WTC11 (cell line): ENCODE results near the gene SRPRB. TPM values are rescaled to one million over a fixed set of nuclear protein-coding genes. Genes with fewer than 3 reads are reported as not detected.

ENCODE experiments used
- ATAC-seq: fragments of 200-7000 bp; cut with Tn5 transposase; 2 replicates; pipeline ENCODE4 v1.10.0; 2021; ENCODE audit warnings: mild to moderate bottlenecking, moderate library complexity
- CTCF ChIA-PET: fragments of 300-600 bp; sonication (Branson Sonifier 250); formaldehyde crosslinking; loops from one replicate; lab custom pipeline; 2021; ENCODE audit warnings: antibody characterized with exemption; lab: Charles Lee
- POLR2A ChIA-PET: fragments of 350-600 bp; sonication (Branson Sonifier 250); formaldehyde crosslinking; loops from one replicate; lab custom pipeline; 2021; ENCODE audit warnings: antibody characterized with exemption; lab: Charles Lee
- DNase-seq: peaks from one replicate; pipeline ENCODE4 v3.0.0; 2021; ENCODE audit warnings: low spot score
- H3K27ac Mint-ChIP-seq: 2 replicates; pipeline ENCODE4 v1.8.0; 2021; ENCODE audit warnings: mixed read lengths
- H3K27me3 Mint-ChIP-seq: 2 replicates; pipeline ENCODE4 v1.8.0; 2021; ENCODE audit warnings: low read depth, mild to moderate bottlenecking, moderate library complexity, mixed read lengths
- H3K36me3 Mint-ChIP-seq: 2 replicates; pipeline ENCODE4 v1.8.0; 2021; ENCODE audit warnings: mixed read lengths
- H3K4me1 Mint-ChIP-seq: 2 replicates; pipeline ENCODE4 v1.8.0; 2022; ENCODE audit warnings: mixed read lengths
- H3K4me3 Mint-ChIP-seq: 2 replicates; pipeline ENCODE4 v1.8.0; 2021; ENCODE audit warnings: mild to moderate bottlenecking, moderate library complexity, mixed read lengths
- H3K9me3 Mint-ChIP-seq: 2 replicates; pipeline ENCODE4 v1.8.0; 2021; ENCODE audit warnings: mixed read lengths
- ARID4B ChIP-seq: sonication (generic); formaldehyde crosslinking; IDR thresholded peaks from 2 replicates; pipeline ENCODE4 v1.8.0; 2023; ENCODE audit warnings: missing genetic modification reagents, mild to moderate bottlenecking, borderline replicate concordance
- CREB1 ChIP-seq: sonication (generic); formaldehyde crosslinking; IDR thresholded peaks from 2 replicates; pipeline ENCODE4 v1.8.0; 2023; ENCODE audit warnings: mild to moderate bottlenecking, missing genetic modification reagents
- E2F5 ChIP-seq: sonication (generic); formaldehyde crosslinking; IDR thresholded peaks from 2 replicates; pipeline ENCODE4 v1.8.1; 2022; ENCODE audit warnings: mild to moderate bottlenecking, moderate library complexity, missing genetic modification reagents
- ELF4 ChIP-seq: sonication (generic); formaldehyde crosslinking; IDR thresholded peaks from 2 replicates; pipeline ENCODE4 v1.8.1; 2022; ENCODE audit warnings: low read depth, mild to moderate bottlenecking, moderate library complexity, missing genetic modification reagents
- GTF2I ChIP-seq: fragments of 250-450 bp; sonication (Bioruptor Pico); conservative IDR thresholded peaks from 2 replicates; pipeline ENCODE4 v1.4.0; 2021; ENCODE audit warnings: mild to moderate bottlenecking
- HMGXB4 ChIP-seq: sonication (generic); formaldehyde crosslinking; IDR thresholded peaks from 2 replicates; pipeline ENCODE4 v1.8.1; 2023; ENCODE audit warnings: mild to moderate bottlenecking, moderate library complexity, missing genetic modification reagents
- JAZF1 ChIP-seq: fragments of 250-450 bp; sonication (Bioruptor Pico); IDR thresholded peaks from 2 replicates; pipeline ENCODE4 v1.9.0; 2021; ENCODE audit warnings: moderate library complexity, mild to moderate bottlenecking, inconsistent platforms
- KAT7 ChIP-seq: sonication (generic); formaldehyde crosslinking; IDR thresholded peaks from 2 replicates; pipeline ENCODE4 v1.8.1; 2023; ENCODE audit warnings: missing genetic modification reagents, mild to moderate bottlenecking, borderline replicate concordance
- SOX15 ChIP-seq: fragments of 250-450 bp; sonication (Bioruptor Pico); IDR thresholded peaks from 2 replicates; pipeline ENCODE4 v1.9.0; 2021; ENCODE audit warnings: mild to moderate bottlenecking
- SP1 ChIP-seq: sonication (generic); formaldehyde crosslinking; conservative IDR thresholded peaks from 2 replicates; pipeline ENCODE4 v1.8.1; 2022; ENCODE audit warnings: missing genetic modification reagents
- ZNF423 ChIP-seq: fragments of 250-450 bp; sonication (Bioruptor Pico); IDR thresholded peaks from 2 replicates; pipeline ENCODE4 v2.1.2; 2022; ENCODE audit warnings: mild to moderate bottlenecking, moderate library complexity
- ZNF532 ChIP-seq: fragments of 250-450 bp; sonication (Bioruptor Pico); IDR thresholded peaks from 2 replicates; pipeline ENCODE4 v1.9.0; 2021; ENCODE audit warnings: mild to moderate bottlenecking, borderline replicate concordance
- total RNA-seq: library from RNA; stranded (reverse); gene quantifications from 3 replicates; pipeline ENCODE4 v1.2.3, GENCODE V29; 2021
- TF ChIP-seq, protein P1 (sequence below): sonication (generic); formaldehyde crosslinking; IDR thresholded peaks from 2 replicates; pipeline ENCODE4 v1.8.0; 2022; ENCODE audit warnings: mild to moderate bottlenecking, missing genetic modification reagents
- TF ChIP-seq, protein P2 (sequence below): sonication (generic); formaldehyde crosslinking; conservative IDR thresholded peaks from 2 replicates; pipeline ENCODE4 v1.8.1; 2023; ENCODE audit warnings: mild to moderate bottlenecking, low read depth, missing genetic modification reagents, moderate library complexity

SRPRB gene
- total RNA-seq, 1 experiment from 2014 or later, result 40.9 TPM

- H3K4me1 Mint-ChIP-seq, result peaks cover 6% of the 10 kb centered on the region
- POLR2A ChIA-PET, result no interaction called here
- TF ChIP-seq GTF2I (CRISPR knock-in tag) (no peak), HMGXB4 (CRISPR knock-in tag) (no peak), SP1 (no peak), ELF4 (no peak), CREB1 (CRISPR knock-in tag) (no peak), E2F5 (CRISPR knock-in tag) (no peak), SOX15 (CRISPR knock-in tag) (no peak), ARID4B (CRISPR knock-in tag) (no peak), ZNF423 (CRISPR knock-in tag) (no peak), ZNF532 (CRISPR knock-in tag) (no peak), KAT7 (CRISPR knock-in tag) (no peak), JAZF1 (no peak)
- TF ChIP-seq, protein P1, sequence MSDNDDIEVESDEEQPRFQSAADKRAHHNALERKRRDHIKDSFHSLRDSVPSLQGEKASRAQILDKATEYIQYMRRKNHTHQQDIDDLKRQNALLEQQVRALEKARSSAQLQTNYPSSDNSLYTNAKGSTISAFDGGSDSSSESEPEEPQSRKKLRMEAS (CRISPR knock-in tag), result no peak
- TF ChIP-seq, protein P2, sequence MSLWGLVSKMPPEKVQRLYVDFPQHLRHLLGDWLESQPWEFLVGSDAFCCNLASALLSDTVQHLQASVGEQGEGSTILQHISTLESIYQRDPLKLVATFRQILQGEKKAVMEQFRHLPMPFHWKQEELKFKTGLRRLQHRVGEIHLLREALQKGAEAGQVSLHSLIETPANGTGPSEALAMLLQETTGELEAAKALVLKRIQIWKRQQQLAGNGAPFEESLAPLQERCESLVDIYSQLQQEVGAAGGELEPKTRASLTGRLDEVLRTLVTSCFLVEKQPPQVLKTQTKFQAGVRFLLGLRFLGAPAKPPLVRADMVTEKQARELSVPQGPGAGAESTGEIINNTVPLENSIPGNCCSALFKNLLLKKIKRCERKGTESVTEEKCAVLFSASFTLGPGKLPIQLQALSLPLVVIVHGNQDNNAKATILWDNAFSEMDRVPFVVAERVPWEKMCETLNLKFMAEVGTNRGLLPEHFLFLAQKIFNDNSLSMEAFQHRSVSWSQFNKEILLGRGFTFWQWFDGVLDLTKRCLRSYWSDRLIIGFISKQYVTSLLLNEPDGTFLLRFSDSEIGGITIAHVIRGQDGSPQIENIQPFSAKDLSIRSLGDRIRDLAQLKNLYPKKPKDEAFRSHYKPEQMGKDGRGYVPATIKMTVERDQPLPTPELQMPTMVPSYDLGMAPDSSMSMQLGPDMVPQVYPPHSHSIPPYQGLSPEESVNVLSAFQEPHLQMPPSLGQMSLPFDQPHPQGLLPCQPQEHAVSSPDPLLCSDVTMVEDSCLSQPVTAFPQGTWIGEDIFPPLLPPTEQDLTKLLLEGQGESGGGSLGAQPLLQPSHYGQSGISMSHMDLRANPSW (CRISPR knock-in tag), result no peak
- ATAC-seq, result no peak
- H3K9me3 Mint-ChIP-seq, result no peaks in the 10 kb centered on the region
- no peaks in the 10 kb centered on the region for H3K27me3 Mint-ChIP-seq
- no peaks in the 10 kb centered on the region for H3K36me3 Mint-ChIP-seq
- CTCF ChIA-PET, result no interaction called here
- no peak overlapping the region for H3K4me3 Mint-ChIP-seq
- DNase-seq, result no peak
- no peak overlapping the region for H3K27ac Mint-ChIP-seq
Observed at GRCh38 chr3:133849346-133849745, 43.7 kb downstream of the SRPRB start.
